Lung (tissue), 12 donors: ENCODE measurements around the gene COL18A1. TPM values are rescaled to one million over a fixed set of nuclear protein-coding genes. Genes with fewer than 3 reads are reported as not detected.

Experiments used
- ATAC-seq: fragments of 200-7000 bp; cut with Tn5 transposase; one replicate; pipeline ENCODE4 v1.9.1; 2020; ENCODE audit warnings: moderate number of reproducible peaks; ENCODE audit not compliant: insufficient read depth, low FRiP score
- DNase-seq, 3 donors: peaks; one replicate each; pipeline ENCODE4 v3.0.0-alpha.2; 2013 to 2017
- H3K27ac ChIP-seq, 2 donors: one replicate each; pipeline ENCODE4 v1.5.1; 2013; ENCODE audit warnings: mild to moderate bottlenecking in 2 of 2, moderate library complexity in 2 of 2, control low read depth in 1 of 2, inconsistent platforms in 1 of 2, low read depth in 1 of 2, low read length in 1 of 2
- H3K27me3 ChIP-seq, 3 donors: one replicate each; pipeline ENCODE4 v1.5.1; 2013; ENCODE audit warnings: low read length in 2 of 3; ENCODE audit not compliant: control insufficient read depth in 3 of 3, insufficient read depth in 3 of 3
- H3K36me3 ChIP-seq, 4 donors: one replicate each; pipeline ENCODE4 v1.5.1; 2013; ENCODE audit warnings: low read length in 4 of 4, mild to moderate bottlenecking in 1 of 4, moderate library complexity in 1 of 4; ENCODE audit not compliant: control insufficient read depth in 4 of 4, insufficient read depth in 4 of 4
- H3K4me1 ChIP-seq, 5 donors: one replicate each; pipeline ENCODE4 v1.5.1; 2013; ENCODE audit warnings: low read length in 5 of 5, mild to moderate bottlenecking in 2 of 5, moderate library complexity in 1 of 5; ENCODE audit not compliant: control insufficient read depth in 5 of 5, insufficient read depth in 5 of 5
- H3K4me3 ChIP-seq: one replicate; pipeline ENCODE4 v1.5.1; 2013; ENCODE audit warnings: mild to moderate bottlenecking, control low read depth, moderate library complexity
- H3K9ac ChIP-seq, 2 donors: one replicate each; pipeline ENCODE4 v1.5.1; 2013; ENCODE audit warnings: low read length in 2 of 2, control low read depth in 1 of 2; ENCODE audit not compliant: insufficient read depth in 1 of 2
- H3K9me3 ChIP-seq, 4 donors: one replicate each; pipeline ENCODE4 v1.5.1; 2013; ENCODE audit warnings: low read length in 3 of 4, mild to moderate bottlenecking in 1 of 4, moderate library complexity in 1 of 4; ENCODE audit not compliant: control insufficient read depth in 4 of 4, insufficient read depth in 3 of 4
- CTCF ChIP-seq: IDR thresholded peaks from 2 replicates; pipeline ENCODE4 v1.5.1; 2012; ENCODE audit warnings: mild to moderate bottlenecking; ENCODE audit errors: control extremely low read depth, extremely low read depth
- WGBS, 2 donors: extraction: QIAGEN DNeasy Blood & Tissue Kit; methylation state at CpG; one replicate each; pipeline ENCODE4 v1.1.7; 2013; 5-methylcytosine and 5-hydroxymethylcytosine counted together
- polyA plus RNA-seq, 2 donors: library from polyadenylated mRNA; stranded (reverse); fragments of 200-250 nt; gene quantifications; one replicate each; pipeline ENCODE4 v1.2.1, GENCODE V29; 2013
- total RNA-seq, 2 donors: library from RNA; depleted of rRNA in 1 of 2; stranded (reverse); fragments of >200 nt in 1 of 2; gene quantifications; one replicate each; pipeline ENCODE4 v1.2.1, GENCODE V29; 2014 to 2021
- donor health status: control.
- donor health status: control.
- donor health status: Bipolar disorder and iron deficiency.
- donor health status: healthy.
- donor health status: DM: yes; HTN: yes; CAD: no.

COL18A1 gene
- total and polyA plus RNA-seq, 4 donors, result 42.7 to 102 (median 45.8) TPM

DNA sequence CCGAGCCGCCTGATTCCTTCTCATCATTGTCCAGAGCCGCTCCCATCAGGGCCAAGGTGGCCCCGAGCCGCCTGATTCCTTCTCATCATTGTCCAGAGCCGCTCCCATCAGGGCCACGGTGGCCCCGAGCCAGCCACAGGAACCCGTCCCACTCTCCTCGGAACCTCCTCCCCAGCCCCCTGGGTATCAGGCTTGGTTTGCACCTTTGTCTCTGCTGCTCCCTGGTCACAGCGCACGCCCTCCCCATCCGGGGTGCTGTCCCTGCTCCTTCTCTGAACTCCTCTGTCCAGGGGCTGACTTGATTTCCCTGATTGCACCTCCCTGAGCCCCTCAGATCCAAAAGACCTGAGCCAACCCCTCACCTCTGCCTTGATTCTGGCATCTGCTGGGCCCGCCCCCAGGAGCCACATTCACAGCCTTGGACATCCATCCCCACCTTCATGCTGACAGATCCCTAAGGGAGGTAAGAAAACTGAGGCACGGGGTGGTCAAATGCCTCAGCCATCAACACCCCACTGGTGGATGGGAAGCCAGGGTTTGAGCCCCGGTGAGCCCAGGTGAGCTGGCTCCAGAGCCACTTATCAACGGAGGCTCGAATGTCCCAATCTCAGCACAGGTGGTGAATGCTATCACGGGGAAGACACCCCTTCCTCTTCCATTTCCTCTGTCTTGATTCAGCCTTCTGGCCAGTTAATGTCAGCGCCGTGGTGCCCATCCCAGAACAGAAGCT, 25.6 kb upstream of the COL18A1 start:
- no peak for TF ChIP-seq CTCF
- H3K36me3 ChIP-seq, result no peaks in the 10 kb centered on the region
- no peak overlapping the region for H3K4me3 ChIP-seq
- ATAC-seq (no peak), DNase-seq (peak in 1 of 3 donors; percentile 10)
- WGBS, 2 donors, result 72 to 84% methylated on average over 17 to 19 of the region's 21 CpGs
- H3K9ac ChIP-seq, result no peak overlapping the region
- no peaks in the 10 kb centered on the region for H3K27me3 ChIP-seq
- H3K27ac ChIP-seq, result no peak overlapping the region
- peaks cover 0 to 4% (median 0%) of the 10 kb centered on the region in 5 donors for H3K4me1 ChIP-seq
- peaks cover 0 to 3% (median 0%) of the 10 kb centered on the region in 4 donors for H3K9me3 ChIP-seq

DNA sequence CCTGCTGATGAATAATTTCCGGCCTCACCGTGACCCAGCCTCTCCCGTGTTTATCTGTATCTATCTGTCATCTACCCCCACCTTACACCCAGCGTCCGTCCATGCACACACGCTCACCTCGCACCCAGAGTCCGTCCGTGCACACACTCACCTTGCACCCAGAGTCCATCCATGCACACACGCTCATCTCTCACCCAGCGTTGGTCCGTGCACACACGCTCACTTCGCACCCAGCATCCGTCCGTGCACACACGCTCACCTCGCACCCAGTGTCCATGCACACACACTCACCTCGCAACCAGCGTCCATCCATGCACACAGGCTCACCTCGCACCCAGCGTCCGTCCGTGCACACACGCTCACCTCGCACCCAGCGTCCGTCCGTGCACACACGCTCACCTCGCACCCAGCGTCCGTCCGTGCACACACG, 25.0 kb upstream of the COL18A1 start:
- H3K27me3 ChIP-seq, result no peaks in the 10 kb centered on the region
- 88 to 93% methylated on average over 31 of the region's 35 CpGs for WGBS, 2 donors
- H3K36me3 ChIP-seq, result no peaks in the 10 kb centered on the region
- H3K9ac ChIP-seq, result no peak overlapping the region
- H3K27ac ChIP-seq, result no peak overlapping the region
- ATAC-seq (no peak), DNase-seq (no peak)
- no peak overlapping the region for H3K4me3 ChIP-seq
- TF ChIP-seq CTCF, result no peak
- peaks cover 0 to 4% (median 0%) of the 10 kb centered on the region in 5 donors for H3K4me1 ChIP-seq
- H3K9me3 ChIP-seq, result peaks cover 0 to 3% (median 0%) of the 10 kb centered on the region in 4 donors

- Histone ChIP-seq H3K27me3 (no peaks in the 10 kb centered on the region), H3K4me1 (peaks cover 0 to 4% (median 0%) of the 10 kb centered on the region in 5 donors), H3K4me3 (no peak overlapping the region), H3K9me3 (peaks cover 0 to 3% (median 0%) of the 10 kb centered on the region in 4 donors), H3K36me3 (no peaks in the 10 kb centered on the region), H3K27ac (no peak overlapping the region), H3K9ac (no peak overlapping the region)
- TF ChIP-seq CTCF, result no peak
- DNase-seq (peak in 1 of 3 donors; percentile 8), ATAC-seq (no peak)
- 95 to 96% methylated on average over 30 of the region's 30 CpGs for WGBS, 2 donors
These were observed 24.4 kb upstream of the COL18A1 start for GRCh38 chr21:45380566-45380965.
